Measurements from ENCODE around the gene ANKRD52.
"Not testable (repeated sequence)": the region's sequence is repeated elsewhere in the genome, so short reads cannot be mapped to it uniquely, and the experiment has no call there.

Gene ANKRD52

GRCh38 chr12:56206452-56207166 lies 51.6 kb downstream of the ANKRD52 start:
- no peak for TF ChIP-seq ZFX (IDR thresholded peaks at IDR 0.05; ENCODE audit: borderline replicate concordance)
- peak; percentile 84 for TF ChIP-seq CTCF (IDR thresholded peaks at IDR 0.05)
- H3K27ac ChIP-seq, result 0 out of 2 replicates have a peak overlapping the region, but pooled peaks have one; percentile 19

- no peak overlapping the region for H3K27ac ChIP-seq
- TF ChIP-seq ZFX (IDR thresholded peaks at IDR 0.05; ENCODE audit: borderline replicate concordance) (no peak), CTCF (IDR thresholded peaks at IDR 0.05) (no peak)
These were observed 52.7 kb downstream of the ANKRD52 start for GRCh38 chr12:56205445-56205844.

- H3K27ac ChIP-seq, result peak overlapping the region; percentile 4; the same call in 1 of the 2 replicates
- TF ChIP-seq CTCF (IDR thresholded peaks at IDR 0.05), result no peak
These were observed 53.9 kb downstream of the ANKRD52 start for GRCh38 chr12:56204275-56204674.

GRCh38 chr12:56202838-56203237 lies 55.3 kb downstream of the ANKRD52 start:
- TF ChIP-seq ZFX (IDR thresholded peaks at IDR 0.05; ENCODE audit: borderline replicate concordance), result no peak
- peak overlapping the region; percentile 8; the same call in 1 of the 2 replicates for H3K27ac ChIP-seq

GRCh38 chr12:56202366-56202765 lies 55.8 kb downstream of the ANKRD52 start:
- peak overlapping the region; percentile 8; the same call in 1 of the 2 replicates for H3K27ac ChIP-seq
- TF ChIP-seq ZFX (IDR thresholded peaks at IDR 0.05; ENCODE audit: borderline replicate concordance) (no peak), CTCF (IDR thresholded peaks at IDR 0.05) (no peak)

- TF ChIP-seq ZFX (IDR thresholded peaks at IDR 0.05; ENCODE audit: borderline replicate concordance), result no peak
- TF ChIP-seq CTCF (IDR thresholded peaks at IDR 0.05), result no peak
- no peak overlapping the region for H3K27ac ChIP-seq
These were observed 59.3 kb downstream of the ANKRD52 start for GRCh38 chr12:56198836-56199235.

- TF ChIP-seq CTCF (IDR thresholded peaks at IDR 0.05) (no peak), ZFX (IDR thresholded peaks at IDR 0.05; ENCODE audit: borderline replicate concordance) (no peak)
- H3K27ac ChIP-seq, result no peak overlapping the region
These were observed 60.1 kb downstream of the ANKRD52 start for GRCh38 chr12:56197921-56198635.

- not testable (repeated sequence) for H3K27ac ChIP-seq
These were observed 61.2 kb downstream of the ANKRD52 start for GRCh38 chr12:56196818-56197550.

All from 22Rv1 (cell line).